ENCODE measurements around the gene ASIC3.

DNA sequence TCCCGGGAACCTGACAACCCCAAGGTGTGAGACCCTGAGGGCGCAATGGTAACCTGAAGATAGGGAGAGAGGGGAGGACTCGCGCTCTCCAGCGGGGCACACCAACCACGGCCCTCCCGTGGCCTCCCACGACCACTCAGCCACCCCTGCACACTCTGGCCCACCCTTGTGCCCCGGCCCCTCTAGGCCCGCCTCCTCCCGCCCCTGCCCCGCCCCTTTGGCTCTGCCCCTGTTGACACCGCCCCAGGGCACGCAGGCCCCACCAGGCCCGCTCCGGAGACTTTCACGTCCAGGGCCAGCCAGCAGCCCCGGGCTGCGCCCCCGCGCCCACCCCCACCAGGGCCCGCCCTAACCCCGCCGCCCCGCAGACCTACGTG is 35.0 kb upstream of the ASIC3 start:
- TF ChIP-seq POLR2AphosphoS5 (IDR thresholded peaks at IDR 0.05) (no peak), CTCF (IDR thresholded peaks at IDR 0.05) (no peak), POLR2A (IDR thresholded peaks at IDR 0.05; ENCODE audit: low read depth) (no peak), EP300 (IDR thresholded peaks at IDR 0.05) (no peak)

Data from esophagus muscularis mucosa (tissue), 4 donors.